Superior temporal gyrus (tissue), 1 donor: Measurements from ENCODE around the gene ZNF764.
A peak's percentile ranks its signal among the peaks of the same experiment; 100 is the strongest.

Experiments used
- DNase-seq: peaks from one replicate; pipeline ENCODE4 v3.0.0-alpha.2; 2016; ENCODE audit errors: extremely low spot score

The ZNF764 gene

DNA sequence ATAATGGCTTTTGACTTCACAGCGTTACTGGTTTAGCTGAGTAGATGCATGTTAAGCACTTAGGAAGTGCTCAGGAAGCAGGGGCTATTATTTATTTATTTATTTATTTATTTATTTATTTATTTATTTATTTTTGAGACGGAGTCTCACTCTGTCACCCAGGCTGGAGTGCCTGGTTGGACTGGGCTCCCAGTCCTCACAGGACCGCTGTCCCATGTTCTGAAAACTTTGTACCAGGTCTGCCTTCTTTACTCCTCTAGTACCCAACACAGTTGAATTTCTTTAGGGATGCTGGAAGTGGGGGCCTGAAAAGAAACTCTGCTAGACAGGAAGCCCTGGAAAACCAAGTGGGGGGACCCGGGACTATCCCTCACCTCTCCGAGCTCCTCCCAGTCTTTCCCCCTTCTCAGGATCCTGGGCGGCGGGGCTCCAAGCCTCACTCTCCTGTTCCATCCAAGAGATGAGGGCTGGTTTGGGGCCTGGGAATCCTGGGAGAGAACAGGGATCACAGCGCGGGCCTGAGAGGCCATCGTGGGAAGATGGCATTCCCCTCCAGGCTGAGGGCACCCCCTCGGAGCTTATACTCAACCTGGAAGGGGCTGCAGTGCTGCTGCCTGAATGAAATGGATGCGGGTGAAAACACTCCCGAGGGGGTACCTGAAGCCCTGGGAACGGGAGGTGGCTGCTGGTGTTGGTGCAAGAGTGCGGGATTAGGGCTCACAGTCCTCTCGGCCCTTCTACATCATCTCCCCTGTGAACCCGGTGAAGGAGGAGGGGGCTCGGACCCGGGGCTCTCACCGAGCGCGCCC lies 12.7 kb upstream of the ZNF764 start:
- DNase-seq, result peak; percentile 55

DNA sequence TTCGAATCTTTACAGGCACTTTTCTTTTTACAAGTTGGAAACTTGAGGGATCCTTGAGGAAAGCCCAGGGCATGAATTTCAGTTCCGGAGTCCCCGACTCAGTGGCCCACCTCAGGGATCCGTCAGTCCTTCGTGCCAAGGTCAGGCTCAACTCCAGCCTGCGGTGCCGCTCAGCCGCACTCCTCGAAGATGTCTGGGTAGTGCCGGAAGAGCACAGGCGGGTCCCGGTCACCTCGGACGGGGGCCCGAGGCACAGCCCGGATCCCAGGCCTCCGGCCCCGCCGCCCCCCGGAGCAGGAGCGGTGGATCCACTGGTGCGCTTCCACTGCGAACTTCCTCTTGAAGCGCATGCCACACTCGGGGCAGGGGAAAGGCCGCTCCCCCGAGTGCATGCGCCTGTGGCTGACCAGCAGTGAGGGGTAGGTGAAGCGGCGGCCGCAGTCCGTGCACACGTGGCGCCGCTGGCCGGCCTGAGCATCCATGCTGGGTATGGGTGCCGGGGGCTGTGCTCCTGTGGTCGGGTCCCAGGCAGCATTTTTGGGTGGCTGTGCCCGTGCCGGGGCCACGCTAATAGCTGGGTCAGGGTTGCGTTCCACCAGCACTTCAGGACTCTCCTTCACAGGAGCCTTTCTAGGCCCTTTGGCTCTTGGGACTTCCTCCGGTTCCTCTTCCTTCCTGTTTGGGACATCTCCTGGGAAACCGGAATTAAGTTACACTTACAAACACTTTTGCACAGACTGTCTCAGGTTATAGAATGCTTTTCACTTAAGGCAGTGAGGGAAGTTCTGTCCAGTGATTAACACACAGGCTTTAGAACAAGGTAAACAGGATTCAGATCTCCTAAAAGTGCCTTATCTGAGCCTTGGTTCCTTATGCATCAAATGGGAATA lies 11.8 kb upstream of the ZNF764 start:
- no peak for DNase-seq

GRCh38 chr16:30569281-30569680 lies 11.1 kb upstream of the ZNF764 start:
- no peak for DNase-seq

- DNase-seq, result no peak
Measured at GRCh38 chr16:30567991-30568638, 9.9 kb upstream of the ZNF764 start.

- no peak for DNase-seq
Measured at GRCh38 chr16:30567160-30567990, 9.2 kb upstream of the ZNF764 start.

DNA sequence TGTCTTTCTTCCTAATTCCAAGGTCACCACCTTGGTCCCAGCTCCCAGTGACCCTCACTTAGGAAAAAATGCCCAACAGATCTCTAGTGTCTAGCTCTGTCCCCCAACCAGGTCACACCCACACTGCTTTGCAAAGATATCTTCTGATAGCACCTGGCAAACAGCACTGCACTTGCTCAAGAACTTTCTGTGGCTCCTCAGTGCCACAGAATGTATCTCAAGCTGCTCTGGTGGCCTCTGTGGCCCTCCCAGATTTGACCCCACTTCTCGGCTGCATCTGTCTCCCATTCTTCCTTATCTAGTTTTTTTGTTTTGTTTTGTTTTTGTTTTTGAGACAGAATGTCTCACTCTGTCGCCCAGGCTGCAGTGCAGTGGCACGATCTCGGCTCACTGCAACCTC lies 8.4 kb upstream of the ZNF764 start:
- DNase-seq, result no peak

DNA sequence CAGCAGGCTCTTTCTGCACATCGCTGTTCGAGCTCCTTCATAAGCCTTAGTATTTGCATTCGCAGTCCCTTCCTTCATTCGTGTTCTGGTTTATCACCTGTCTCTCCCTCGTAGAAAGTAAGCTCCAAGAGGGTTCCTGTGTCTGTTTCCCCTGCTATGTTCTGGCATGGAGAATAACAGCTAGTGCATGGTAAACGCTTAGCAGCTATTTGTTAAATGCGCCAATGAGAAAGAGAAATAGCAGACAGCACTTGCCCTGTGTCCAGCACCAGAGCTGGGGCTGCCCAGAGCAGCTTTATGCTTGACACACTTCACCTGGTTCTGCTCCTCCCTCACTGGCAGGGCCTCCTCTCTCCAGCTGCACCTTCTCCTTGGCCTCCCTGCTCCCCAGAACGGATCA lies 7.8 kb upstream of the ZNF764 start:
- no peak for DNase-seq

- no peak for DNase-seq
Measured at GRCh38 chr16:30565526-30565925, 7.4 kb upstream of the ZNF764 start.

- DNase-seq, result no peak
Measured at GRCh38 chr16:30562021-30562420, 3.8 kb upstream of the ZNF764 start.

DNA sequence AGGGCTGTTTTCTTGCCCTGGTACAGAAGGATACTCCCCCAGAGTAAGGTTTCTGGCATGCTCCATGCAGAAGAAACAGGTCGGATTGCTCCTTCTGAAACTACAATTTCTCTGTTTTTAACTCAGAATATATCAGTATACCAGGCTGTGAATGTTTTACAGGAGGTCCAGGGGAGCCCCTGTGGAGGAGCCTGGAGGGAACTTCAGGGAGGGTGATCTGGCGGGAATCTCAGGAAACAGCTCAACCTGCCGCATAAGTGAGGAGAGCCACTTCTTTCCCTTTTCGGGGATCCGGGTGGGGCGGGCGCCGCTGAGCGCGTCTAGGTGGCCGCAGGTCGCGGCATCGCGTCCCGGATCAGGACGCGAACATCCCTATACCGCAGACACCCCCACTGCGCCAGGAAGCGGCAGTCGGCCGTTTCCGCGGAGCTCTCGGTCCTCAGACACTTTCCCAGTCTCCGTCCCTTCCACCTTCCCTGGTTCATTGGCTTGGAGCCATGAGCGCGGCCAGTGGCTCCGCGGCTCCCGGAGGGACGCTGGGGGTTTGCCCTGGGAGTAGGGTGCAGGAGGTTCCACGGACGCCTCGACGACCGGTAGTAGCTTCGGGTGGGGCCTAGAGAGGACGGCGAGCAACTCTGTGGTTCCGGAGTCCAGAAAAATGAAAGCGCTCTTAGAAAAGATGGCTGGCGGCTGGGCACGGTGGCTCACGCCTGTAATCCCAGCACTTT lies 3.1 kb upstream of the ZNF764 start:
- DNase-seq, result no peak

DNA sequence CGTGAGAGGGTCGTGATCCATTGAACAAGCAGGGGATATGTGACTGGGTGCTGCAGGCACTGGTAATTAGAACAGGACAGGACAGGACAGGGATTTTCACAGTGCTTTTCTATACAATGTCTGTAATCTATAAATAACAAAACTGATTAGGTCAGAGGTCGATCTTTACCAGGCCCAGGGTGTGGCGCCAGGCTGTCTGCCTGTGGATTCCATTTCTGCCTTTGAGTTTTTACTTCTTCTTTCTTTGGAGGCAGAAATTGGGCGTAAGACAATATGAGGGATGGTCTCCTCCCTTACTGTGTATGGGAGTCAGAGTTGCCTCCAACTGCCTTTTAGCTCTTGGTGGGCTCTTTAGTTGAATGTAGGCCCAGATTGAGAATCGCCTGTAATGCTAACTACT lies 1.5 kb upstream of the ZNF764 start:
- DNase-seq, result no peak

DNA sequence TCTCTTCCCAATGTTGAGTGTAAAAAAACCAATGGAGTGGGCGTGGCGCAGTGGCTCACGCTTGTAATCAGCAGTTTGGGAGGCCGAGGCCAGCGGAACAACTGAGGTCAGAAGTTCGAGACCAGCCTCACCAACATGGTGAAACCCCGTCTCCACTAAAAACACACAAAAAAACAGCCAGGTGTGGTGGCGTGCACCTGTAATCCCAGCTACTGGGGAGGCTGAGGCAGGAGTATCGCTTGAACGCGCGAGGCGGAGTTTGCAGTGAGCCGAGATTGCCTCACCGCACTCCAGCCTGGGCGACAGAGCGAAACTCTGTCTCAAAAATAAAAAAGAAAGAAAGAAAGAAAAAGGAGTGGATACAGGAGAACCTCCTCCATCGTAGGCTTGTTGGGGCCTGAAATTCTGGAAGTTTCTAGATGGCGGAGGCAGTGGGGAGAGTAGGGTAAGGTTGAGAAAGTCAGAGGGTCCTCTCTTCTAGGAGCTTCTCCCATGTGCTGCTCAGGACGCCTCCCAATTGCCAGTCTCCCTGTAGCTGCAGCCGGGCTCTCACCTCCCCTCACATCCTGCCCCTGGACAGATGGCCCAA lies 709 bp upstream of the ZNF764 start:
- DNase-seq, result no peak

- no peak for DNase-seq
Measured at GRCh38 chr16:30557707-30557956, 542 bp downstream of the ZNF764 start.

DNA sequence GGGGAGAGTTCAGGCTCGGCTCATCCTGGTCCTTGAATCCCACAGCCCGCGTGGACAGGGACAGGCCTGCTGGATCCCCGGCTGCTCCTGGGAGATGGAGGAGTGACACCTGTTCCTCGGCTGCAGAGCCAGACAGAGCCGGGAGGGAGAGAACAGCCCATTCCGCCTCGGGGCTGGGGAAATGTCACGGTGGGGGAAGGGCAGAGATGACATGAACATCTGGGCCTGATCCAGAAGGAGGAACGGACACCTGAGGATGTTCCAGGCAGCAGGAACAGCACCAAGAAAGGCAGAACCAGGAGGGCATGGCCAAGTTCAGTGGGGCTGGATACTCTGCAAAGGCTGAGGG lies 2.1 kb downstream of the ZNF764 start:
- DNase-seq, result no peak

- DNase-seq, result no peak
Measured at GRCh38 chr16:30555315-30556124, 2.7 kb downstream of the ZNF764 start.

DNA sequence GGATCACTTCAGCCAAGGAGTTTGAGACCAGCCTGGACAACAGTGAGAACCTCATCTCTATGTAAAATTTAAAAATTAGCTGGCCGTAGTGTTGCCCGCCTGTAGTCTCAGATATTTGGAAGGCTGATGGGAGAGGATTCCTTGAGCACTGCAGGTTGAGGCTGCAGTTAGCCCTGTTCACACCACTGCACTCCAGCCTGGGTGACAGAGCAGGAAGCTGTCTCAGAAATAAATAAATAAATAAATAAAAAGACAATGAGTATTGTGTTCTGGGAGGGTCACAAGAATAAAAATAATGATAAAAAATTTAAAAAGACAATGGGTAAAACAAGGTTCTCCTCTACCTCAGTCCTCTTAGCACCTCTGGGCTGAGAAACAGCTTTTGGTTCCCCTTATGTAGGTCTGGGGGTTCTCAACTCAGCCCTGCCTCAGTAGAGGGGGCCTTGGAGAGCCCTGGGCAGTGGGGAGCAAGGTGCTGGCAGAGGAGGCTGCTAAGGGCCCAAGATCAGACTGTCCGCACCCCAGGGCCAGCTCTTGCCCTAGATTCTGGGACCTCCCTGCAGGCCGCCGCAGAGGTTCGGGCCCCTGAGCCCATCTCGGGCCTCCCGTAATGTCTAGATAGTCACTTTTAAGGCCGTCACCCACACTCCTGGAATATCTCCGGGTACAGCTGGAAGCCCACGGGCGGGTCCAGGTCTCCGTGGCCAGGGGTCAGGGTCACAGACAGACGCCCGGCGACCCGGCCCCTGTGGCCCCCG lies 3.4 kb downstream of the ZNF764 start:
- DNase-seq, result no peak

DNA sequence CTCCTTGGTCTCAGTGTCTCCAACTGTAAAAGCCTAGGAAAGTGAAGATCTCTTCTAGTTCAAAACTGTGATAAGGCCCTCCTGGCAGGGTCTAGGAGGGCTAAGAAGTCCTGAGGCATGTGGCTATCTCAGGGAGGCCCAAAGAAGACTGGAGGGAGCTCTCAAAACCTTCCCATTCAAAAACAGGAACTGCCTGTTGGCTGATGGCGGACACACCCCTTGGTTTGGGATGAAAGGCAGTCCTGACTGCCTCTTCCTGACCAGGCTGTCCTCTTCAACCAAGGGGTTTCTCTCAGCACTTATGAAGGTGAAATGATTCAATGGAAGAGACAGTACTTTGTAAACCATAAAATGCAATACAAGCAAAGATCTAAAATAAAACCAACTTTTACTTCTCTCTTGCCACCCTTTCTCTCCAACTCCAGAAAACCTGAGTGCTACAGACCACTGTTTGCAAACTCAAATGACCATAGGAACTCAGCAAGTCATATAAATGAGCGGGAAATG lies 4.7 kb downstream of the ZNF764 start:
- DNase-seq, result no peak

DNA sequence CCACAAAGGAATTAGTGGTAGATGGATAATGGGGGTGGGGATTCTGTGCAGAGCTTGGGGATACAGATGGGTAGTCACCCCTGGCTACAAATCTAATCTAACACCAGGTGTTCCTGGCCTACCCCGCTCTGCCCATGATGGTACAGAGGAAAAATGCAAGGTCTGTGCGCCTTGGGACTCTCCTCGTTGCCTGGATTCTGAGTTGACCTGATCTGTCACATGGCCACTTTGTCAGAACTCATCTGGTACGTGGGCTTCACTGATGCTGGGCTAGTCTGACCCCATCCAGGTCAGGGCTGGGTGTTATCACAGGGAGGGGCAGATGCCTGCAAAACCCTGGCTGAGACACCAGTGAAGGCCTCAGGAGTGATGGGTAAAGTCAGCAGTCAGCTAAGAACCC lies 5.2 kb downstream of the ZNF764 start:
- no peak for DNase-seq

- DNase-seq, result no peak
Measured at GRCh38 chr16:30551781-30552180, 6.4 kb downstream of the ZNF764 start.
